ENCODE data around the gene SNCAIP. TPM values are rescaled to one million over a fixed set of nuclear protein-coding genes. Genes with fewer than 3 reads are reported as not detected.
"Not testable (repeated sequence)": the region's sequence is repeated elsewhere in the genome, so short reads cannot be mapped to it uniquely, and the experiment has no call there.

SNCAIP gene
- total RNA-seq, 2 donors from 2014 or later, result 2.9 to 3.2 TPM

DNA sequence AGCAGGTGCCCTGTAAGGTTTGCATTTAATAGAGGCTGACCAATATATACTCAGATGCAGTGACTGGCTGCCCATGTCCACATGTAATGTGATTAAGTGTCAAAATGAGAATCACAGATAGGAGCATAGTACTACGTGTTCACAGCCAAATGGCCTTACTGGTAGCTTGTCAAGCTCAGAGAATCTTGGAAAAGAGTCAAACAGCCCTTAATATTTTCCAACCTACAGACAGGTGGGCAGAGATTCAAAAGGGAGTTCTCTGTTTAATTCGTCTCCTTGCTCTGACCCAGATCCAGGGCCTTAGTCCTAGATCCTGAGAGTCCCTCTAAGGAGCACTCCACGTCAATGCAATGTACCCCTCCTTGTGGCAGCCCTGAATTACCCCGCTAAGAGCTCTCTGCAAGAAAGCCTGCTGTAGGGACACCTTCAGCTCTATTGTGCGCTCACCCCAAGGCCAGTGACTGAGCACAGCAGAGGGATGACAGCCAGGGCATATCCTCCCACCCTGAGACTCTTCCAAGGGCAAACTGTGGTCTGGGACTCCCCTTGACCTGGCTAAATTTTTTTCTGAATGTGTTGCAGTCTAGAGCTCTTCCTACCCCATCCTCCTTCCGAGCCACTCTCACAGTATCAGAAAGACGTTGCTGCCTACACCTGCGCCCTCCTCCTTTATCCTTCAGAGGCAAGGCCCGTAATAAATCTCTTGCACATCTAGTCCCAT is 159.2 kb downstream of the SNCAIP start:
- ATAC-seq (peak in 1 of 2 donors; percentile 48), DNase-seq (no peak)
- intact Hi-C loops (cut with DNase I), result no loop called here

DNA sequence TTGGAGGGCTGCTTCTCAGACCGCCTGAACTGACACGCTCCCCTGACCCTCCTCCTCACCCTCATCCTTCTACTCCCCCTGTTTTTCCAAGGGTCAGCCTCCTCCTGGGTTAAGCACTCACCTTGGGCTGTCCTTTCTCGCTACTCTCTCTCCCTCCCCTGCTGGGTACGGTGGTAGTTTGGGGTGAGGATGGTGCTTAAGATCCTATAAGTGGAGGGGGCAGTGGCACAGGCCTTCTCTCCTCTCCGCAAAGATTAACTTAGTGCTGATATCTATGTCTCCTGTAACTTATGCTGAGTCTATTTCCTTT is 159.7 kb downstream of the SNCAIP start:
- intact Hi-C loops (cut with DNase I), result no loop called here
- no peak for ATAC-seq
- no peak for DNase-seq

DNA sequence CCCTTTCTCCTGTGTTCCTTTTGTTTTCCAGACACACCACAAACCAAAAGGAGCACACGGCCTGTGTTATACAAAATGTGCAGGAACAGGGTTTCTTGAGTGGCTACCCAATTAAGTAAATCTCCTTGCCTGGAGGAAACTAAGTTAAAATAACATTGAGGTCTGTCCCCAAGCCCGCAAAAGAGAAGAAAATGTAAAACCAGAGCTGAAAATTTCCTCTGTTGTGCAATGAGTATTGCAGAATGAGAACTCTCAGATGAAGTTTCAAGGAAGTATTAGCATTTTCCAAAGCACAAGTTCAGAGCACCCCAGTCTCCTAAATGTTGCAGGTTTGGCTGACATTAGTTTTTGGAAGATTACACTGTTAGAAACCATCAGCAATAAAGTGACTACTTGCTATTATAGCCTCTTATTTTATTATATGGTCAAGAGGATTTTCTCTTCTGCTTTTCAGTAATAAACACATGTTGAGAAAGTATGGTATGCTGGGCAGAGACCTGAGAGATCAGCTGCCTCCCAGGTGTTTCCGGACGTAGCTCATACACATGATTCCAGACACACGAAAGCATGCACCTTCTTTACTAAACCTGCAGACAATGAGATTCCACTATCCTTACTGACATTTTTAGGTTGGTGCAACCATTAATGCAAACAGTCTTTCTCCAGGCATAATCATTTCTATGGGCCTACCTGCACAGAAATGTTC is 161.3 kb downstream of the SNCAIP start:
- ATAC-seq, result no peak
- intact Hi-C loops (cut with DNase I), result no loop called here
- DNase-seq, result no peak

DNA sequence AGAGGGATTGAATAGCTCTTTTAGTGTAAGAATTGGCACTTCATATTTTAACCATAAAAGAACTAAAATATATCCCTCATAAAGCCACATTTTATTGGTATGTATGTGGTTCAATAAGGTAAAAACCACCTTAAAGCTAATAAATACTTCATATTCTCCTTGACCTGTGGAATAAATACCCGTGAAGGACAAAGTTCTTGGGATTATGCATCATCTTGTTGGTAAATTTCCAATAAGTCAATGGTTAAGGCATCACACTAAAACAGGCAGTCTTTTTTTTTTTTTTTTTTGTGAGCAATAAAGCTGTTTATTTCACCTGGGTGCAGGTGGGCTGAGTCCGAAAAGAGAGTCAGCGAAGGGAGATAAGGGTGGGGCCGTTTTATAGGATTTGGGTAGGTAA is 161.9 kb downstream of the SNCAIP start:
- no peak for ATAC-seq
- intact Hi-C loops (cut with DNase I), result no loop called here
- DNase-seq, result no peak

DNA sequence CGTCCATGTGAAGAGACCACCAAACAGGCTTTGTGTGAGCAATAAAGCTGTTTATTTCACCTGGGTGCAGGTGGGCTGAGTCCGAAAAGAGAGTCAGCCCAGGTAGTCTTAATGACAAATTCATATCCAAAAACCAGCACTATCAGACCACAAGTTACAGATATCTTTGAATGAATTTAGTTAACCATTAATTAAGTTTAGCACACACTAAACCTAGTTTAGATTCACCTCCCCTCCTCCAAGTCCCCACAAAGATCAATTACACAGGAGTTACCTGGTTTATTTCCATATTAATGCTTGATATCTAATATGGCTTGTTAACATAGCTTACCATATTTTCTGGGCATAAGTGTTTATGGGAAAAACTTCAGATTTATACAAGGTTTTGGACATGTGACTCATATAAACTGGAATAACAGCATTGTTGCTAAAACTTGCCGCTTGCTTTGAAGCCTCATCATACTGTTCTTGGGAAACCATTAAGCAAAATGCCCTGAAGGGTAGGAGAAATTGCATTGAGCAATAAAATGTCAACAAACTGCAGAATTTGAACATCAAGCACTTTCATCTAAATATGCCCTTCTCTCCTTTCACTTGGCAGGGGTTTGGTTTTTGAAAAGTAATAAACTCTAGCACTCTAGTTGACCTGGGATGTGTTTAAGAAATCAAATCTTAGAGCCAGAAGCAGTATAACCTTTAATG is 166.9 kb downstream of the SNCAIP start:
- DNase-seq, result no peak
- intact Hi-C loops (cut with DNase I), result no loop called here
- ATAC-seq, result peak in 1 of 2 donors; percentile 75

DNA sequence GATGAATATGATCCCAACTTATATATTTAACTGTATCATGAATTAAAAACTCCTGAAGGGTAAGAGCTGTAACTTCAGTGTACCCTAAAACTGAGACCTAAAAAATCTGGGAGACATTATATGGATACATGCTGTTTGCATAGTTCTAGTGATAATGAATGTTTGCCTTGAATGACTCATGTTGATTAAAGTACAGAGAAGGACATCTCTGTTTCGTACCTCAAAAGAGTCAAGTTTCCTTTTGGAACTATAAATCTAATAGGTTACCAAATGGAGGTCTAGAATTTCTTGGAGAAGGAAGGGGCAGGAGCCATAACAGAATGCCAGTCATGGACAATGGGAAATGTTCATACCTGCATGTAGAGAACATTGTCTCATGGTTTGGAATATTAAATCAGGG is 168.1 kb downstream of the SNCAIP start:
- no peak for DNase-seq
- intact Hi-C loops (cut with DNase I), result no loop called here
- peak in 1 of 2 donors; percentile 25 for ATAC-seq

DNA sequence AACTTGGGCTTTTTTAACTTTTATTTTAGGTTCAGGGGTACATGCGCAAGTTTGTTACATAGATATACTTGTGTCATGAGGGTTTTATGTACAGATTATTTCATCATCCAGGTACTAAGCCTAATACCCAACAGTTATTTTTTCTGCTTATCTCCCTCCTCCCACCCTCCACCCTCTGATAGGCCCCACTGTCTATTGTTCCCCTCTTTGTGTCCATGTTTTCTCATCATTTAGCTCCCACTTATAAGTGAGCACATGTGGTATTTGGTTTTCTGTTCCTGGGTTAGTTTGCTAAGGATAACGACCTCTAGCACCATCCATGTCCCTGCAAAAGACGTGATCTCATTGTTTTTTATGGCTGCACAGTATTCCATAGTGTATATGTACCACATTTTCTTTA is 172.1 kb downstream of the SNCAIP start:
- no peak for DNase-seq
- intact Hi-C loops (cut with DNase I), result no loop called here
- no peak for ATAC-seq

DNA sequence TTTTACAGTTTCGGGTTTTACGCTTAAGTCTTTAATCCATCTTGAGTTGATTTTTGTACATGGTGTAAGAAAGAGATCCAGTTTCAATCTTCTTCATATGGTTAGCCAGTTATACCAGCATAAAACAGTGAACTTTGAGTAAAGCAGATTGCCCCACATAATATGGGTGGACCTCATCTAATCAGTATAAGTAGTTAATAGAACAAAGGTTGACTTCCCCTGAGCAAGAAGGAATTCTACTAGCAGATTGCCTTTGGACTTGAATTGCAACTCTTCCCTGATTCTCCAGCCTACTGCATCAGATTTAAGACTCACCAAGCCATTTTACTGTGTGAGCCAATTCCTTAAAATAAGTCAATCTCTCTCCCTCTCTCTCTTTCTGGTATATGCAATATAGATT is 173.2 kb downstream of the SNCAIP start:
- ATAC-seq (no peak), DNase-seq (no peak)
- intact Hi-C loops (cut with DNase I), result no loop called here

DNA sequence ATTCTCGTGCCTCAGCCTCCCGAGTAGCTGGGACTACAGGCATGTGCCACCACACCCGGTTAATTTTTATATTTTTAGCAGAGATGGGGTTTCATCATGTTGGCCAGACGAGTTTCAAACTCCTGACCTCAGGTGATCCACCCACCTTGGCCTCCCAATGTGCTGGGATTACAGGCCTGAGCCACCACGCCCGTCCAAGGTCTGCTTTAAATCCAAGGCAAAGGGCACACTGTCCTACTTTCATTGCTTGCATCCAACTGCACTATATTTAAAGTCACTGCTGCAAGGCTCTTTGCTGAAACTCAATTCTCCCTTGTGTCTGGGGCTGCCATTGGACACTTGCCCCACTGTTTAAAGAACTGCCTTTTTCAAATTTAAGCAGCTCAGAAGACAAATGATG is 174.6 kb downstream of the SNCAIP start:
- DNase-seq; intact Hi-C loops (cut with DNase I); ATAC-seq: not testable (repeated sequence)

DNA sequence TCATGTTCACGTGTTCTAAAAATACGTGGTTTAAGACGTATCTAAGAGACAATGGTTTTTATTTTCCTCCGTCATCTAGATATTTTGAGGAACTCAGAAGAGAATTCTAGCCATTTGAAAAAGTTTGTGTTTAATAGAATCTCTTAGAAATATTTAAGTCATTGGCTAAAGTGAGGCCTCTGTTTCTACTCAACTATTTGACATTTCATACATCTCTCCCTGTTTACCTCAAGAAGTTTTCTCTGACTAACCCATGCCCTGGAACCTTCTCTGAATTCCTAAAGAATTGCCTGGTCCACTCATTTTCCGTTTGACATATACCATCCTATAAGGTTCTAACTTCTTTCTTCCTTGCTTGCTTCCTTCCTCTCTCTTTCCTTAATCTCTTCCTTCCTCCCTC is 178.7 kb downstream of the SNCAIP start:
- no peak for DNase-seq
- intact Hi-C loops (cut with DNase I), result no loop called here
- no peak for ATAC-seq

DNA sequence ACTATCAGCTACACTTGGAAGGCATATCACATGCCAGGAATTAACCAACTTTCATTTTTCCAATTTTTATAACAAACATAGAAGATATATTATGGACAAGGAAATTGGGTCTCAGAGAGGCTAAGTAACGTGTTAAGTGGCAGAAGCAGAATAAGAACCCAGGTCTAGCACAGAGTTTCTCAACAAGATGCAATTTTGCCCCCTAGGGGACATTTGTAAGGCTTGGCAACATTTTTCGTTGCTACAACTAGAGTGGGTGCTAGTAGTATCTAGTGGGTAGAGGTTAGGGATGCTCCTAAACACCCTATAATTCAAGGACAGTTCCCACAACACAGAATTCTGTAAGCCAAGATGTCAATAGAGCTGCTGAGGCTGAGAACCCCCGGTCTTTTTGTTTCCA is 180.6 kb downstream of the SNCAIP start:
- ATAC-seq, result no peak
- DNase-seq, result no peak
- intact Hi-C loops (cut with DNase I), result no loop called here

DNA sequence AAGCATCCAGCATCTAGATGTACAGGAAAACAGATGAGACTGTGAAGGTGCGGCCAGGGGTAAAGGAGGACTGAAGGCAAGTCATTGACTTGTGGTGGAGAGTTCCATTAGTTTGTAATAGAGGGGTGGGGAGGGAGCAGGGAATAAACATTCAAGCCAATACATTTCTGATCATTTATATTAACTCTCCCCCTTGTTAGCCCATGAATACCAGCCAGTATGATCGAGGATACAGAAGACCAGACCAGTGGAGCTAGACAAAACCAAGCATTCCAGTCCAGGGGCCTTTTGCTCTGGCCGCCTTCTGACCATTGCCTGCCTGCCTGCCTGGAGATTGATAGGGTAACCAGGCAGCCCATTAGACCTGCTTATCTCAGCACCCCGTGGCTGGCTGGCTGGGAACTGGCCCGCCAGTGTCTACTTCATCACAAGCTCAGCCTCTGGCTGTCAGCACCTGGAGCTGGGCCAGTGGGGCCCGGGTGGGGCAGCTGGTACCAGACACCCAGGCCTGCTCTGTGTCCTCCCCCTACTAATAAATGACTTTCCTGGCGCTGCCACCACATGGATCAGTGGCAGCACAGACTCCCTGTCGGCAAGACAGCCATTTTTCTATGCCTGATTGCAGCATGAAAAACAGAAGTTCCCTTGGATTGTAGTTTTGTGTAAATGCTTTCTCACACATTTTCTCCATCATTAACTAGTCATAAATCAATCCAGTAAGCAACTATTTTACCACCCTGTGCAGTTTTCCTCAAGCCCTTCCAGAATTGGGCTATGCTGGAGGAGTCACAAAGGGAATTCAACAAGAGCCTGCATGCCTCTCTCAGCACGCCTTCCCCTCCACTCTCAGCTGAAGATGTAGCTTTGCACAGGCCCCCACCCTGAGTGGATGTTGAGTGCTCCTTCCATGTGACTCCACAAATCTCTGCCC is 181.3 kb downstream of the SNCAIP start:
- DNase-seq (peak; percentile 78), ATAC-seq (peak; percentile 94 to 98)
- intact Hi-C loops (cut with DNase I), result no loop called here

DNA sequence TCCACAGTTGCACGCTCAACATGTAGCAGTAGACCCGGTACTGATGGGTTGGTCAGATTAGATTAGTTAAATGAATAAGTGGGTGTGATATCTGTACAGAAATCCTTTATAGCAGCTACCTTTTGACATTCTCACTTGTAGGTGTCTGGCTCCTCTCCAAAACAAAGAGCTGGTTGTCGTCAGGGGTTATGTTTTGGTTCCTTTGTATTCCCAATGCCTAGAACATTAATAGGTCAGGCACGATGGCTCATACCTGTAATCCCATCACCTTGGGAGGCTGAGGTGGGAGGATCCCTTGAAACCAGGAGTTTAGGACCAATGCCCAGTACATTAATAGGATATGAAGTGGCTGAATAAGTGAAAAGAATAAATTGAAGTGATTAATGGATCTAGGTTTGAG is 182.1 kb downstream of the SNCAIP start:
- ATAC-seq, result no peak
- no peak for DNase-seq
- intact Hi-C loops (cut with DNase I), result no loop called here

DNA sequence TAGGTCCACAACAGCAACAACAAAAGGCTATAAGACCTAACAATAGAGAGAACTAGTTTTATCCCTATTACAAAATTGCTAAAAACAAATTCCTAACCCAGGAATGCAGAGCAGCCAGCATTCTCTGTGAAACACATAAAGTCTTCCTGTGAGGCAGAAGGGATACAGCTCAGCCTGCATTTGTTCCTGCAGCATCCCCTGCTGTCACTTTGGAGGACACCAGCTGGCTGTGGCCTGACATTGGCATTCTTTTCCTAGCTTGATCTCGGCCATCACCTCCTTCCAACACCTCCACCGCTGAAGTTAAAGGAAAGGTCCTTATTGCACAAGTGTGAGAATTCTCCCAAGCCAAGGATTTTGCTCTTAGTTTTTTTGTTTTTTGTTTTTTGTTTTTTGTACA is 186.1 kb downstream of the SNCAIP start:
- intact Hi-C loops (cut with DNase I), result no loop called here
- DNase-seq, result no peak
- ATAC-seq, result no peak

DNA sequence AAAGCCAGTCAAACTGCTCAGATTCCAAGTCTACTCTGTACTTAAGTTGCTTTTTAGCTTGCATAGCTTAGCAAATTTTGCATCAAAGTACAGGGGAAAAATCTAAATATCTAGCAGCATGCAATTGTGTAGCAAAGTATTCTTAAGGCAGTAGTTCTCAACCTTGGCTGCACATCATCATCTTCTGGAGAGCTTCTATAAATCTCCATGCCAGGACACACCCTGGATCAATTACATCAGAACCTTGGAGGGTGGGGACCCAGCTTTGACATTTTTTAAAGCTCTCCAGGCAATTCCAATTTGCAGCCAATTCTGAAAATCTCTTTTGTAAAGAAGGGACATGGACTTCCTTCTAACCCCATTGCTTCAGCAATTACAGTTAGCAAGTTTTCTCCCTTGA is 187.5 kb downstream of the SNCAIP start:
- intact Hi-C loops (cut with DNase I), result no loop called here
- DNase-seq, result no peak
- no peak for ATAC-seq

DNA sequence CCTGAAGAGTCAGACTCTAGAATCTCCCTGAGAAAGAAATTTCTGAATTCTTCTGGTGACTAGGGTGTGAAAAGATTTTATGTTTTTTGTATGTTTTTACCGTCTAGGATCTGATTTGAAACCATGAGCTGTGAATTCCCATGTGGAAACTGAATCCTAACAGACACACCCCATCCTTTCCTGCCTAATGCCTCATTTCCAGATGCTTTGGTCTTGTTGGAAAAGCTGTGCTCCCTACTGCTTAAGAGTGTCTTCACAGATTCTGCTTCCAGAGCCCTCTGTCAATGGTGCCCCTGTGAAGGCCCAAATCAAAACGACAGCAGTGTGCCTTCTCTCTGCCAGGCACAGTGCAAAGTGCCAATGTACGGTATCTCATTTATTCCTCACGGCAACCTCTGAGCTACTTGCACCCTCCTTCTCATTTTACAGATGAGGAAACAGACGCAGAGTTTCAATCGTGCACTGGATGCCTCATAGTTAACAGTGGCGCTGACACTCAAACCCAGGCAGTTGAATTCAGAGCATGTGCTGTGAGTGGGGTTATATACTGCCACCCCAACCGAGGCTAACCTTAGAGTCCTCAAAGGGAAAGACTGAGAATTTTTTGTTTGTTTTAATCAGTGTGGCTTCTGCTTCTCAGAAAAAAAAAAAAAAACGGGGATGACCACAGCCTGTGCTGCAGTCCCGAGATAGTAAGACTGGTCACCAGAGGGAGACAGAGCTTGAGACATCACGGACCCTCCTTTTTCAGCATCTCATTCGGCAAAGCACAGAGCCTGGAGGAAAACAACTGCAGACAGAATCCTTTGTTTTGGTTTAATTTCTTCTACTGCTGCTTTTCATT is 188.4 kb downstream of the SNCAIP start:
- no peak for DNase-seq
- intact Hi-C loops (cut with DNase I), result loop anchor here in 1 of 2 donors (5.0 kb wide), 1 partner anchor 342 kb away; no protein-coding TSS in a partner anchor

DNA sequence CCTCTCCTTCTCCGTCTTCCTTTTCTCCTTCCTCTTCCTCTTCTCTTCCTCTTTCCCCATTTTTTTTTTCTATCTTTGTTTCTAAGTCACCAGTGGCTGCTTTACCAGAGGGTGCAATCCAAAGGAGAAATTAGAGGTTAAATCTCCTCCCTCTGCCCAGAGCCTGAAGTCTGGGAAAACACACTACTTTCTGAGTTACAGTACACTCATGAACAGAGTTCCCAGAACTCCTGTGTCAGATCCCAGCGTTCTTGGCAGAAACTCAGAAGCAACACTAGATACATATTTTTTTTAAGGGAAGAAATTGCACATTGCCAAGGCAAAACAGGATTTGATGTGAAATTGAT is 189.0 kb downstream of the SNCAIP start:
- ATAC-seq, result peak; percentile 78 to 79
- no peak for DNase-seq
- intact Hi-C loops (cut with DNase I), result loop anchor here in 1 of 2 donors (5.0 kb wide), 1 partner anchor 341 kb away; no protein-coding TSS in a partner anchor

More for the DNA sequence above, 188.4 kb downstream of the SNCAIP start:
- peak; percentile 84 to 85 for ATAC-seq

DNA sequence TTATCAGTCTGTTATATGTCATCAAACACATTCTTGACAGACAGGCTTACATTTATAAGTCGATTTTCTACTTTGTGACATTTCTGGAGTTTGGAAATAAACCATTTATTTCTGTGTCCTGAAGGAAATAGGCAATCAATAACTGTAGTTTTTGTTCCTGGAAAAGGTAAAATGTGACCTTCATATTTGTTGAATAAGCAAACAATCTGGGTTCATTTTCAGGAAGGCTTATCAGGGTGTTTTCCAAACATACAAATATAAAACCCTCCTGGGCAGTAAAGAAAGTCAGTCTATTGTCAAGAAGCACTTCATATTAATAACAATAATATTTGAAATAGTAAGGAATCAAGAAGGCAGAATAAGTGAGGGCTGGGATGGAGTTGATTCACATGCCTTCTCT is 195.0 kb downstream of the SNCAIP start:
- intact Hi-C loops (cut with DNase I), result no loop called here
- no peak for DNase-seq
- no peak for ATAC-seq

DNA sequence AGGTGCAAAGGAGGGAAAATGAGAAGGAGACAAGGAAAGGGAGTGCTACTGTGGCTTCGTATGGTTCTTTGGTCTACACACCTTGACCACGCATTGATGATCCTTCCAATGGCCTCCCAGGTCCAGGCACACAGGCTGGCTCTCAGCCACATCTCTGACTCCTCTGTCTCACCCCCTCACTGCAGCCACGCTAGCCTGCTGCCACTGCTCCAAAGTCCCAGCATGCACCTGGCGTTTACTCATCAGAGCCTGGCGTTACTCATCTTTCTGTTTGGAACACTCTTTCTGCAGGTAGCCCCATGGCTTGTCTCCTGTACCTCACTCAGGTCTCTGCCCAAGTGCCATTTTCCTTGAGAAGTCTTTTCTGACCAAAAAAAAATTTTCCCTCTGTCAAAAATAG is 195.5 kb downstream of the SNCAIP start:
- DNase-seq (no peak), ATAC-seq (peak in 1 of 2 donors; percentile 19)
- intact Hi-C loops (cut with DNase I), result no loop called here

All from left cardiac atrium (tissue), 4 donors.